GM19239 (cell line): ENCODE data around the gene KLHDC7B.

ENCODE experiments used
- DNase-seq: peaks from one replicate; pipeline ENCODE4 v3.0.0; 2011; ENCODE audit warnings: low spot score; ENCODE audit not compliant: insufficient read length
- FAIRE-seq: peaks from 2 replicates; lab custom pipeline; 2011; peaks lifted over from hg19 to GRCh38; lab: Jason Lieb, UNC

The KLHDC7B gene

GRCh38 chr22:50583294-50583861 lies 37.7 kb downstream of the KLHDC7B start:
- DNase-seq (no peak), FAIRE-seq (peak; percentile 65)

- no peak for FAIRE-seq
- no peak for DNase-seq
These were observed 38.7 kb downstream of the KLHDC7B start for GRCh38 chr22:50584106-50585096.

- FAIRE-seq, result no peak
These were observed 39.5 kb downstream of the KLHDC7B start for GRCh38 chr22:50585238-50585637.

GRCh38 chr22:50585781-50586180 lies 40.1 kb downstream of the KLHDC7B start:
- no peak for DNase-seq
- FAIRE-seq, result no peak

More at GRCh38 chr22:50585238-50585637, 39.5 kb downstream of the KLHDC7B start:
- no peak for DNase-seq

- no peak for FAIRE-seq
- no peak for DNase-seq
These were observed 40.7 kb downstream of the KLHDC7B start for GRCh38 chr22:50586416-50586815.

- FAIRE-seq (no peak), DNase-seq (no peak)
These were observed 41.7 kb downstream of the KLHDC7B start for GRCh38 chr22:50587407-50587806.

- DNase-seq (no peak), FAIRE-seq (no peak)
These were observed 49.5 kb downstream of the KLHDC7B start for GRCh38 chr22:50595189-50595588.

- DNase-seq (no peak), FAIRE-seq (no peak)
These were observed 51.4 kb downstream of the KLHDC7B start for GRCh38 chr22:50597097-50597496.

GRCh38 chr22:50599816-50600455 lies 54.2 kb downstream of the KLHDC7B start:
- FAIRE-seq (no peak), DNase-seq (peak; percentile 90)

GRCh38 chr22:50600538-50600937 lies 54.8 kb downstream of the KLHDC7B start, which contains the start of gene MAPK8IP2:
MAPK8IP2 (plus strand) TSS chr22:50600793; CDS start chr22:50600819, 26 bp downstream.
- FAIRE-seq (no peak), DNase-seq (peak; percentile 57)
